A549 treated with Mapracorat at 1 μM for 4 hours (cell line): ENCODE data around the gene CABCOCO1. TPM values are rescaled to one million over a fixed set of nuclear protein-coding genes. Genes with fewer than 3 reads are reported as not detected.

Source experiments
- total RNA-seq: library from RNA; stranded (reverse); fragments of 200-300 nt; extraction: Qiagen RNA extraction; gene quantifications from 5 replicates; pipeline ENCODE4 v1.2.3, GENCODE V29; 2022

CABCOCO1 gene
- 0.19 to 0.83 TPM (median 0.27 TPM) in 5 replicates for total RNA-seq

GRCh38 chr10:61662794-61663259, at the start of gene CABCOCO1:
TSS of gene CABCOCO1 (plus strand) at chr10:61662929. CDS start at chr10:61662973, 44 bp downstream.

Other genes starting within 250 kb of the CABCOCO1 start
- 0.05 to 0.13 TPM (median 0.09 TPM) in 4 of 5 replicates, not detected in the other for gene TMEM26, start 209.5 kb upstream of the CABCOCO1 start, total RNA-seq
- 1.6 to 2.3 TPM (median 2.1 TPM) in 5 replicates for gene ARID5B, start 238.8 kb downstream of the CABCOCO1 start, total RNA-seq